Measurements from ENCODE around the gene TBC1D1. TPM values are rescaled to one million over a fixed set of nuclear protein-coding genes. Genes with fewer than 3 reads are reported as not detected.

TBC1D1 gene
- total and polyA plus RNA-seq, 2 donors (not counting 3 experiments of a cell fraction or from before 2014, with no cell fraction given), result 63.5 to 116 TPM

DNA sequence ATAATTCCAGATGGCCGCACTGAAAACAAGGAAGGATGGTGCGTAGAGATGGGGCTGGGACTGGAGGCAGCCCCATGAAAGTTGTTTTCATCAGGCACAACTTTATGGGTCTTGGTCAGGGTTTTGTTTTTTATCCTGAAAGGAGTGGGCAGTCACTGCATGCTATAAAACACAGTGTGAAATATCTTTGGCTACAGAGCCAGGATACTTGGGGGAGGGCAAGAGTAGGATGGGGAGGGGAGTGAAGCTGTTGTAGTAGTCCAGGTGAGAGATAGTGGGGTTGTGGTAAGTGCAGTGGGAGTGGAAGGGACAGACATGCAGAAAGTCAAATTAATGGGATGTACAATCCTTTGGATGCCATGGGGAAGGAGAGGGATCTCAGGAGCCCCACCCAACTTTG lies 125.8 kb downstream of the TBC1D1 start:
- ChIA-PET CTCF (no interaction called here), POLR2A (no interaction called here)
- Histone ChIP-seq H2AFZ (ENCODE audit: low read depth, low read length) (no peak overlapping the region), H3K4me2 (ENCODE audit: insufficient read depth, low read length) (no peak overlapping the region), H3K4me3 (replicated peaks in 1 of 3; ENCODE audit: insufficient read depth in 1 of 3, low read depth in 1 of 3, low read length in 3 of 3) (no peak overlapping the region), H3K9me3 (replicated peaks; ENCODE audit: control insufficient read depth, insufficient read depth, low read length) (no peaks in the 10 kb centered on the region), H3K36me3 (ENCODE audit: control insufficient read depth in 2 of 2, extremely low read depth in 1 of 2, insufficient read depth in 2 of 2, low read length in 2 of 2) (peaks cover under 1 to 5% of the 10 kb centered on the region in 2 experiments), H3K9me1 (replicated peaks; ENCODE audit: control insufficient read depth, extremely low read depth, insufficient read depth, low read length) (no peaks in the 10 kb centered on the region), H3K27me3 (ENCODE audit: control insufficient read depth in 2 of 2, insufficient read depth in 2 of 2, low read length in 2 of 2) (no peaks in the 10 kb centered on the region), H3K4me1 (ENCODE audit: control insufficient read depth, extremely low read depth, insufficient read depth, low read length) (no peaks in the 10 kb centered on the region), H4K20me1 (replicated peaks; ENCODE audit: control insufficient read depth, extremely low read depth, insufficient read depth, low read length) (no peaks in the 10 kb centered on the region), H3K27ac (ENCODE audit: insufficient read depth, low read depth, low read length) (no peak overlapping the region), H3K9ac (replicated peaks; ENCODE audit: extremely low read depth, insufficient read depth, low read length) (no peak overlapping the region), H3K79me2 (ENCODE audit: control insufficient read depth, insufficient read depth, low read length) (no peaks in the 10 kb centered on the region)
- intact Hi-C loops (cut with micrococcal nuclease), result no loop called here
- FAIRE-seq, result no peak
- DNase-seq (ENCODE audit: low read depth, low spot score), result no peak
- BruUV-seq (replicated peaks), result no TSS peak
- dilution Hi-C loops (cut with MboI; ENCODE audit: extremely low pct_ligation_motif_present, low sequenced_read_pairs), result no loop called here
- TF ChIP-seq POLR2AphosphoS5 (IDR thresholded peaks at IDR 0.05; ENCODE audit: insufficient read depth, low read depth, low read length), result no peak
- TF ChIP-seq, protein P1, sequence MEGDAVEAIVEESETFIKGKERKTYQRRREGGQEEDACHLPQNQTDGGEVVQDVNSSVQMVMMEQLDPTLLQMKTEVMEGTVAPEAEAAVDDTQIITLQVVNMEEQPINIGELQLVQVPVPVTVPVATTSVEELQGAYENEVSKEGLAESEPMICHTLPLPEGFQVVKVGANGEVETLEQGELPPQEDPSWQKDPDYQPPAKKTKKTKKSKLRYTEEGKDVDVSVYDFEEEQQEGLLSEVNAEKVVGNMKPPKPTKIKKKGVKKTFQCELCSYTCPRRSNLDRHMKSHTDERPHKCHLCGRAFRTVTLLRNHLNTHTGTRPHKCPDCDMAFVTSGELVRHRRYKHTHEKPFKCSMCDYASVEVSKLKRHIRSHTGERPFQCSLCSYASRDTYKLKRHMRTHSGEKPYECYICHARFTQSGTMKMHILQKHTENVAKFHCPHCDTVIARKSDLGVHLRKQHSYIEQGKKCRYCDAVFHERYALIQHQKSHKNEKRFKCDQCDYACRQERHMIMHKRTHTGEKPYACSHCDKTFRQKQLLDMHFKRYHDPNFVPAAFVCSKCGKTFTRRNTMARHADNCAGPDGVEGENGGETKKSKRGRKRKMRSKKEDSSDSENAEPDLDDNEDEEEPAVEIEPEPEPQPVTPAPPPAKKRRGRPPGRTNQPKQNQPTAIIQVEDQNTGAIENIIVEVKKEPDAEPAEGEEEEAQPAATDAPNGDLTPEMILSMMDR (IDR thresholded peaks at IDR 0.05; ENCODE audit: extremely low read depth in 1 of 2, insufficient read depth in 1 of 2, low read depth in 1 of 2, low read length in 2 of 2), result no peak
- no peak for TF ChIP-seq EZH2 (IDR thresholded peaks at IDR 0.05; ENCODE audit: borderline replicate concordance, low read depth, low read length, severe bottlenecking)
- TF ChIP-seq GATA2 (IDR thresholded peaks at IDR 0.05; ENCODE audit: insufficient read depth, insufficient read length, low read depth, low read length), result no peak
- TF ChIP-seq MAX (IDR thresholded peaks at IDR 0.05; ENCODE audit: insufficient read depth, insufficient read length), result no peak
- TF ChIP-seq MYC (IDR thresholded peaks at IDR 0.05; ENCODE audit: low read depth, low read length), result no peak
- TF ChIP-seq JUN (IDR thresholded peaks at IDR 0.05; ENCODE audit: borderline replicate concordance, insufficient read depth, insufficient read length, low read depth), result no peak

Data from endothelial cell of umbilical vein (primary cell).